NCI-H2029 treated with DMSO at 0.1 percent for 48 hours (cell line): Measurements from ENCODE around the gene PLAA.

Experiments used
- DNase-seq: peaks from one replicate; lab custom pipeline; 2025; lab: John Stamatoyannopoulos, UW

PLAA gene

DNA sequence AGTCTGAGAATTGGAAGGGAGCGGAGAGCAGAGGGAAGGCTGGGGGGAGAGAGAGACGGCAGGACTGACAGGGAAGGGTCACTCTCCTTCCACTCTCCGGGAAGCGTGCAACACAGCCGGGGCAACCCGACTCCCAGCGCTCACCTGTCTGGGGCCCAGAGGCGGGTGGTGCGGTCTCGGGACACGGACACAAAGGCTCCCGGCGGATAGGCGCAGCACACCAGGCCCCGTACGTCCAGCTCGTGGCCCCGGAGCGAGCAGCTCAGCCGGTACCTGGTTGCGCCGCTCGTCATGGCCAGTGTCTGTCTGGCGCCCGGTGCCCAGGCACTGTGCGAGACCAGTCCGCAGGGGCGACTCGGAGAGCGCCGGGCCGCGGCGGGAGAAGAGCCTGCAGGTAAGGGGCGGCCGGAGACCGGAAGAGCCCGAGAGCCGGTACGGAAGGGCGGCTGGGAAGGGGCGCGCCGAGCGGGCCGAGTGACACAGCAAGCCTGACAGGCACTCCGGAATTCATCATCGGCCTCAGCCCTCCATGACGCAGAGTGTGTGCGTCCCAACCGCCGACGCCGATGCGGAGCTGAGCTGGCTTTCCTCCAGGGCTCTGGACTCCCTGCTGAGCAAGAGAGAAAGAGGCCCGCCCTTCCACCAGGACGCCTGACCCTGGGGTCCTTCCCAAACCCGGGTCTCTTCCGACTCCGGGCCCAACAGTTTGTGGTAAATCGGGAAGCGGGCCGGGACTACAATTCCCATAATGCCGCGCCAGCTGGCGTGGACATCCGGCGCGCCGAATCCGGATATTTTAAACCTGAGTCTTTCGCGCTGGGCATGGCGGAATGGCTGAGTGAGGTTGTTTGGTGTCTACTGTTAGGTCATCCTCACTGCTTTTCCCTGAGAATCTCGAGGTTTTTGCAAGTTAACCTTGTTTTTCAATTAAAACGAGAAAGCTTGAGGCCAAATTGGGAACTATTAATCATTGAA lies at the start of gene PLAA:
TSS of gene PLAA (minus strand) at position 490 of the 975 bp plus-strand sequence. CDS start at position 293, 197 bp downstream.
- DNase-seq, result peak; percentile 90

DNA sequence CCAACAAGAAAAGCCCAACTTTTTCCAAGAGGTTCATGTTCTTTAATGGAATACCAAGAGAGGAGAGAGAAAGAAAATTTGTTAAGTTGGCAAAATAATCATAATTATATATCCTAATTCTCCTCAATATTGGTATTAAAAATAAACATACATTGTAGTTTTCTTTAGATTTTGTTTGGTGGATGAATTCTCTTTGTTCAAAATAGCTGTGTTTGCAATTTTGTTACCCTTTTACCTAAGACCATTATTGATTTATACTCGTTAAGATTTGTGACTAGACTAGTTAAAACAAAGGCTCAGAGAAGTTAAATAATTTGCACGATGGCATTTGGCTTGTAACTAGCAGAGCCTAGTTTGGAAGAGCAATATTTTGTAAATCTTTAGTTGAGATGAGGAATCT lies 48.8 kb upstream of the PLAA start:
- DNase-seq, result no peak

DNA sequence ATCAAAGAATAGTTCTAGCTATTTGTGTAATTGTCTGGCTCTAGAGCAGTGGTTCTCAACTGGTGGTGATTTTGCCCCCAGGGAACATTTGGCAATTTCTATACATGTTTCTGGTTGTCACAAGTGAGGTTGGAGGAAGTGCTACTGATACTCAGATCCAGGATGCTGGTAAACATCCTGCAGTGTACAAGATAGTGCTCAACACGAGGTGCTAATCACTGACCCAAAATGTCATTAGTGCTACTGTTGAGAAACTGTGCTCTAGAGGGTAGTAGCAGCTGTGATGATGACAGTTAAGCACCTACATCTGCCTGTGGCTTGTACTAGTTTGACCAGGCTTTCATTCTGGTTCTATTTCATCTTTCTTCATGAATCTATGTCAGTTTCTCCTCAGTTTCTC lies 36.3 kb upstream of the PLAA start:
- no peak for DNase-seq

DNA sequence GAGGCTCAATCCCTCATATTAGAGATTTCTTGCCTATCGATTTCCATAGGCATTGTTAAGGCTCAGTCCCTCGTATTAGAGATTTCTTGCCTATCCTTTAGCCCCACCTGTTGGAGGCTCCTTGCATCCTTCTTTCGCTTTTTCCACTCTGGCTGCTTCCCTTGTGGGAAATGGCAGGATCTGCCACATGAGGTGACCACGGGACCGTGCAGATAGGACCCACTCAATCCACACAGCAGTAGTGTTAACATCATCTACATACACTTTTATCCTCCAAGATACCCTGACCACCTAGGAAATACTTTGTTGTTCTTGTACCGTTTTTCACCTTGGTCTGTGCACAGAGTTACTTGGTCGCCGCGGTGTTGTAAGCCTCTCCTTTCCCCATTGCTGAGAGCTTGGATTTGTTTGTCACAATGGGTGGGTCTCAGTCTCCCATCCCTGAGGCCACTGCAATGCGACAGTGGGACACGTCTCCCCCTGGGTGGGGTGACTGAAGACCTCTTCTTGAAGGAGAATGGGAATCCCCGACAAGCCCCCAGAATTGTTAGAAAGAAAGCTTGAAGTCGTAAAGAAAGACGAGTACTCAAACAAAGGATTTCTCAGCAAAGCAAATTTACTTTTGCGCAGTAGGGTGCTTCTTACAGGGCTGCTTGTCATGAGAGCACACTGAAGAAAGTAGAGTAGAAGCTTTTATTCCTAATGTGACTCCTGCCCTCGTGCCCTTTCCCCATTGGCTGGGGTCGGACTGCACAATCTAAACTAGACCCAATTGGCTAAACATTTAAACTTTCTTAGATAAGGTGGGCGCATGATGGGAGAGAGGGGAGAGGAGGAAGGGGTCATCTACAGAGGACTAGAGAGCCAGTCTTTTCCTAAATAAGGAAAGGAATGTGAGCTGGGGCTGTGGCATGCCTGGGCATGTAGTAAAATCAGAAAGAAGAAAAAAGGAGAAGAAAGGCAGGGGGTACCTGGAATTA lies 29.0 kb upstream of the PLAA start:
- no peak for DNase-seq

DNA sequence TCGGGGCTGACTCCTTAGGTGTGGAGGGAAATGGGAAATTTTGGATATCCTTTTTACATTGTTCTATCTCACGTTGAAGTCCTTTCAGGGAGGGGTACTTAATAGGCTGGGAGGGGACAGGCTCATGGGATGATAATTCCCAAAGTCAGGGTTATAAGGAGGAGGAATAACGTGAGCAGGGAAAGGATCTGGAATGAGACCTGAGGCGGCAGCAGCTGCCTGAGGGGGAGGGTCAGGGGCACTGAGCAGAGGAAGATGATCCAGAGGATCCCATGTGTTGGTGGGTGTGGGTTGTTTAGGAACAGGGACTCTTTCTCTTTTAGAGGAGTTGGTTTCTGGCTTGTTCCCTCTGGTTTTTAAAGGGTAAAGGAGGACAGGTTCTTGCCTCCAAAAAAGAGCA lies 27.9 kb upstream of the PLAA start:
- no peak for DNase-seq

DNA sequence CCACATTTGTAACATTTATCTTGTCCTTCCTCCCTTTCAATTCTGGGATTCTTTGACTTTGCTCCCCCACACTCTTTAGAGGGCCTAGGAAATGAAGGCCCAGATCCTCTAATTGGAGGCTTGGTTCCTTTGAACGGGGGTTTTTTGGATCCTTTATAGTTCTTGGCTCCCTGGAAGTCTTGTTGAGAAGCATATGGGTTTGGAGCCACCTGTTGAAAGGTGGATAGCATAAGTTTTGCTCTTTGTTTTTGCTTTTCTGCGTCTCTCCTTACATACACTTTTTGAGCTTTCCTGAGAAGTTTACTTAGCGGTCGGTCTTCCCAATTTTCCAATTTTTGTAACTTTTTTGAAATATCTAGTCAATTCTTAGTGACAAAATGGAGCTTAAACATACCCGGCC lies 26.9 kb upstream of the PLAA start:
- no peak for DNase-seq

DNA sequence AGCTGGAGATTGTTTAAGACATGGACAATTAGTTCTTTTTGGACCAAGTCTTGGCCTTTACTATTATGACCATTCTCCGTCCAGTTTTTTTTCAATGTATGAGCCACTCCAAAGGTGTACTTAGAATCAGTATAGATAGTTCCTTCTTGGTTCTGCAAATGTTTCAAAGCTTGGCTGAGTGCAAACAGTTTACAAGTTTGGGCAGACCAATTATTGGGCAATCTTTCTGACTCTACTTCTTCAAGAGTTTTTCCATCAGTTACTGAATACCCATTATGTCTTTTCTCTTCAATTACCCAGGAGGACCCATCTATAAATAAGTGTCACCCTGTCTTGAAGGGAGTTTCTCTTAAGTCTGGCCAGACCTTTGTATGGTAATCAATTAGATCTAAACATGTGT lies 24.7 kb upstream of the PLAA start:
- DNase-seq, result no peak

DNA sequence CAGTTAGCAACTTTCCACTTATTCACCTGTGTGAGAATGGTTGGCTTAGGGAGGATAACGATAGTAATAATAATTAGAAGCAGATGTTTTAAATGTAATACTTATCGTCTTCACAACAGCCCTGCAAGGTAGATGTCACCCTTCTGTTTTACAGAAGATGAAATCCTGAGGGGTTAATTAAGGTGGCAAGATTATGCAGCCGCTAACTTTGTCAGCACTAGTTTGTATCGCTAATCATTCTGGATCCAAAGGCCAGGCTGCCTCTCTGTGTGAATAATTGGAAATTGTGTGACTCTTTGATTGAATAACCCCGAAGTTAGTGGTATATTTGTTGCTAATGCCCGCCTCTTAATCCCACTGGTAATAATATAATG lies 9.8 kb upstream of the PLAA start:
- no peak for DNase-seq

DNA sequence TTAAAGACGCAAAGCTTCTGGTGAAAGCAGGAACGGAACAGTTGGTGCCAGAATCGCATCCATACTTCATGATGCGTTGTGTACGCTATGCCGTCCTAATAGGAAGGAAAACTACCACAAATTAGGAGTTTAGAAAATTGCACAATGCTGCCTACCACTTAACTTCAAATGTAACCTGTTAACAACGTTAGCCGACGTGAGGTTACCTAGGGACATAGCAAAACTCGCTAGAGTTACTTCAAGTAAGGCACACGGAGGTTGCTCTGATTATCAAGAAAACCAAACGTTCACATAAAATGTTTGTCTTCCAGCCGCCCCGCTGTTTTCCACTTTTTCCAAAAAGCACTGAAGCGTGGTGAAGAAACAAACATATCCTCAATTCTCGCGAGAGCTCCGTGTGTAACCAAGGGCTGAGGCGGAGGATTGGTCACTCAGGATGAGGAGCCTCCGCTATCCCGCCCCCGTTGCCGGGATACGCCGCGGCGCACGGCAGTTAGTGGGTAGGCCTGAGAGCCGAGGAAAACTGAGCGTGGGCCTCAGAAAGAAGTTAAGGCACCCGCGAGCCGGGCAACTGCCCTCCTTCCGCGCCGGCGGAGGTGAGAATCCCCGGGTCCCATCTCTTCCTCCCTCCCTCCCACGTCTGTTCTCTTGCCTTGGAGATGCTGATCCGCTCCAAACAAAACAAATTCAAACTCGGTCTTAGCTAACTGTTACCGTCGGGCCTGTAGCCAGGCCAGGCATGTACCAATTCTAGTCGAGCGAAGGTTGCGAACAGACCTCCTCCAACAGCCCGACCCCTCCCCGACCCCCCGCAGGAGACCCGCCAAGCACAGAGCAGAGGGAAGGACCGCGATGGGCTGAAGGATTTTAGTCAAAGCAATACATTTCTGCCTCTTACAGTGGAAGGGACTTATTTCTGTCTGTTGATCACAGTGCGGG lies 9.1 kb upstream of the PLAA start, which contains the start of gene IFT74:
TSS of gene IFT74 (plus strand) at position 492 of the 939 bp plus-strand sequence. CDS start 5,556 bp downstream, outside the sequence.
- DNase-seq, result peak; percentile 97

DNA sequence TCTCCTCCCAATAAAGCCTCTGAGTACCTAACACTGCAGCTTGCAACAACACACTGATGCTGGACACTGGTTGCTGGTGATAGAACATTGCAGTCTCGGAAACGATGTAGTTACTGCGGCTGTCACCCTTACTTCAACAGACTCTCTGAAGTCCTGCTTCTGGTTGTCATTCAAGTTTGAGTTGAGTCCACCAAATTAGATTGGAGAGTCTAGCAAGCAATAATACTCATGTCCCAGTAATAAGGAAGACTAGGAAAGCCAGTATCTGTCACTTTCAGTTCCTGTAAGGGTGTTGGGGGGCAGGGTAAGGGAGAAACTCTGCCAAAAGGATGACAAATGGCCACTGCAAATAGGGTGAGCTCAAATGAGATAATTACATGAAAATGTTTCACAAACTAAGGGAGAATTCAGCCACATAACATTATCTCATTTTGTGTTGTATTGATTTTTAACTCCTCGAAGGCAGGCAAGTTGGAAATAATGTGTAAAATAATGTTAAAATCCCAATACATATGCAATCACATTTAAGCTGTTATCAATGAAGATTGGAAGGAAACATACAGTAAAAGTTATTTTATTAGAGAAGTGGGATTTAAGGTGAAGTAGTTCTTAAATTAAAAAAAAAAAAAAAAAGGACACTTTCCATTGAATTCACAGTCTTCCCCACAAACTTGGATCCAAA lies 8.3 kb upstream of the PLAA start:
- no peak for DNase-seq

DNA sequence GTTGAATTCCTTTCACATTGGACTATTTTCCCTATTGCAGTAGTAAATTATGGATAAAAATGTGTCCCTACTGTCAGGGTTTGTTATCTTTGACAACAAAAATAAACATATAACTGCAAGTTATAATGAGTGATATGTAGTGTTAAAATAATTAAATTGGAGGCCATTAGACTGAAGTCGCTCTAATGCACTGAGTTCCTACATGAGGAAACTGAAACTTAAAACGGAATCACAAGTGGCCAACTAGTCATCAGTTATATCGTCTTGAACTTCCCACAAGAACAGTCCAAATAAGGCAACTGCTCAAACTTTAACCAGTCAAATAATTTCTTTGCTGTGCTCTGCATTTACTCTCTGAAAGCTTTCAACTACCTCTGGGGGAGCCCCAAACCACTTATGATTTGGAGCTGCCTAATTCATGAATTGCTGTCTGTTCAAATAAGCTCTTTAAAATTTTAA lies 7.0 kb upstream of the PLAA start:
- DNase-seq, result no peak

DNA sequence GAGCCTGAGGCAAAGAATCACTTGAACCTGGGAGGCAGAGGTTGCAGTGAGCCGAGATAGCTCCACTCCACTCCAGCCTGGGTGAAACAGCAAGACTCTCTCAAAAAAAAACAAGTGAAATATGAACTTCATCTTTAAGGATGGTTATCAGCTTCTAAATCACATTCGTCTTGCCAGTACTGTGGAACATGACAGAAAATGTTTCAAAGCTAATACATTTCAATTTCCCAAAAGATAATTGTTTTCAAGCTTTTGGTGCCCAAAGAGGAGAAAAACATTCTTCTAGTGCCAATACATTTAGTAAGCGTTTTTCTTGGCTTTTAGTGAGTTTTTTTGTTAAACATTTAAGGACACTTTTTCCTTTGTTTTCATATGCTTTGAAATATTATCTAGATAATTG lies 4.8 kb upstream of the PLAA start:
- DNase-seq, result no peak

DNA sequence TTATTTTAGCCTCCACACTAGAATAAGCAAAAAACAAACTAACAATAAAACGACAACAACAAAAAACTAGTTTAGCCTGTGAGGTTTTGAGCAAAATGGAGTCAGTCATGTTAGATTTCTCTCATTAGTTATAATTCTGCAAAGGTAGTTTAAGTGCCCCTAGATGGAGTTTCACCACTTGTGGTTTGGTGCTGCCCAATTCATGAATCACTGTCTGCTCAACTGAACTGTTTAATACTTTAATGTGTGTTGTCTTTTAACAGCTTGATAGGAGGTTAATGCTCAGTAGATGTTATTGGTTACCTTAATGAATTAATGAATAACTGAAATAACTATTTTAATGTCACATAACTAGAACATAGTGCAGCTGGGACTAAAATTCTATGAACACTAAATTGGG lies 3.5 kb upstream of the PLAA start:
- no peak for DNase-seq

DNA sequence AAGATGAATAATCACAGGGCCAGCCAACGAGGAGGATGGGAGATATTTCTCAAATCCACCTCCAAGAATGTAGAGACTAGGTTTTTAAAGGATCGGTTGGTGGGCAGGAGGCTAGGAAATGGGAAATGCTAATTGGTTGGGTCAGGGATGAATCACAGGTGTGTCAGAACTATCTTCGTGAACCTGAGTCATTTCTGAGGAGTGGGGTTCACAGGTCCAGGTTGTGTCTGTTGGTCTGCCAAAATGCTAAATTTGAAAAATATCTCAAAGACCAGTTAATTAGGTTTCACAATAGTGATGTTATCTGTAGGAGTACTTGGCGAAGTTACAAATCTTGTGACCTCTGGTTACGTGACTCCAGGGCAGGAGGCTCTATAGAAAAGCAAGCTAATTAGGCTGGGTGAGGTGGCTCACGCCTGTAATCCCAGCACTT lies 2.6 kb upstream of the PLAA start:
- no peak for DNase-seq

DNA sequence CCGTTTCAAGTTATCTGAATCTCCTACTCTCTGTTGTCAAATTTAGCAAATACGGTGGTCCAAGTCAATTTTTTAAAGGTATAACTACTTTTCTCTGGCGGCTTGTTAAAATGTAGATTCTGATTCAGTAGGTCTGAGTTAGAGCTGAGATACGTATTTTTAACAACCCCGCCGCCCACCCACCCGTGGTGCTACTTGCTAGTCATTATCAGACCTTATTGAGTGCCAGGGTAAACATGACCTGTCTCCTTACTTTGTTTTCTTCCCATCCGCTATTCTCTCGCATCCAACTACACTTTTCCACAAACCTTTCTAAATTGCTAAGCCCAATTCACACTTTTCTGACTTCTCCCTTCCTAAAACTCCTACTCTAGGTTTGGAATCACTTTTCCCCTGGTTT lies 694 bp upstream of the PLAA start:
- DNase-seq, result no peak

DNA sequence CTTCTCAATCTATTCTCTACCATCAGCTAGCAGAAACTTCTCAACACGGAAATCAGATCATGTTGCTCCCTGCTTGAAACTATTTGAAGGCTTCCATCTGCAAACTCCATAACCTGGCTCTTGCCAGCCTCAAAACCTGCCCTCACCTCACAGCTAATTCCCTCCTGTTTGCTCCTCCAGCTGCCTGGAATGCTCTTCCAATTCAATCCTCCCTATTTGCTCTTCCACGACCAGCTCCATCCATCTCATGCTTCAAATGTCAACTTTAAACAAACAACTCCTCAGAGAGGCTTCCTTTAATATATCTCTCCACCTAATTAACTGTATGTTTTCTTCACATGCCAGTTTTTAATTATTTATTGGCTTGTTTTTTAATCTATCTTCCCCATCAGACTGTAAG lies 1.5 kb downstream of the PLAA start:
- DNase-seq, result no peak

DNA sequence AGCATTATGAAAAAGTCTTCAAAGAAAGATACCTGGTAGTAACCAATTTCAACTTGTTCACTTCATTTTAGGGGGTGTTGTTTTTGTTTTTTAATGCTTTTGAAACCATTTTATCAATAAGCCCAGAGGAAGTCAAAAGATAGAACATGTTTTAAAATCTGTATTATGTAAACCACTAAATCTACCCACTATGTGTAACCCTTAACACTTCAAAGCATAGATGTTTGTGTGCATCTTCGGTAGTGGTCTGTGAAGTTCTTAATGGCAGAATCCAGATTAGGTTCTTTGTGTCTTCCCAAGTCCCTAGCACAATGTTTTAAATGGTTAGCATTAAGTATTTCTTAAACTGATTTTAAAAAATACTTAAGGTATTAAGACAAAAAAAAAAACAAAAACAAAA lies 6.3 kb downstream of the PLAA start:
- no peak for DNase-seq

DNA sequence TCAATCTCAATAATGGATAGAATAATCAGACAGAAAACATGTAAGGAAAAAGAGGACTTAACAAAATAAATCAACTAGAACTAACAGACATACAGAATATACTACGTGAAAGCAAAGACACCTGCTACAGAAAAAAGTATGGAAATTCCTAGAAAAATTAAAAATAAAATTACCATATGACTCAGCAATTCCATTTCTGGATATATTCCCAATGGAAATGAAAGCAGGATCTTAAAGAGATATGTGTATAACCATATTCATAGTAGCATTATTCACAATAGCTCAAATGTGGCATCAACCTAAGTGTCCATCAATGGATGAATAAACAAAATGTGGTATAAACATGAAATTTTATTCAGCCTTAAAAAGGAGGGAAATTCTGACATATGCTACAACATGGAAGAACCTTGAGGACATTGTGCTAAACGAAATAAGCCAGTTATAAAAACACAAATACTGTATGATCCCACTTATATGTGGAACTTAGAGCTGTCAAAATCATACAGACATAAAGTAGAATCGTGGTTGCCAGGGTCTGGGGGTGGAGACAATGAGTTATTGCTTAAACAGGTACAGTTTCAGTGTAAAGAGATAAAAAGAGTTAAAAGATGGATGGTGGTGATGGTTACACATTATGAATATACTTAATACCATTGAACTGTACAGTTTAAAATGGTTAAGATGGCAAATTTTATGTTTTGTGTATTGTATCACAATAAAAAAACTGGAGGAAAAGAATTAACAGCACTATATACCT lies 6.9 kb downstream of the PLAA start:
- DNase-seq, result no peak

DNA sequence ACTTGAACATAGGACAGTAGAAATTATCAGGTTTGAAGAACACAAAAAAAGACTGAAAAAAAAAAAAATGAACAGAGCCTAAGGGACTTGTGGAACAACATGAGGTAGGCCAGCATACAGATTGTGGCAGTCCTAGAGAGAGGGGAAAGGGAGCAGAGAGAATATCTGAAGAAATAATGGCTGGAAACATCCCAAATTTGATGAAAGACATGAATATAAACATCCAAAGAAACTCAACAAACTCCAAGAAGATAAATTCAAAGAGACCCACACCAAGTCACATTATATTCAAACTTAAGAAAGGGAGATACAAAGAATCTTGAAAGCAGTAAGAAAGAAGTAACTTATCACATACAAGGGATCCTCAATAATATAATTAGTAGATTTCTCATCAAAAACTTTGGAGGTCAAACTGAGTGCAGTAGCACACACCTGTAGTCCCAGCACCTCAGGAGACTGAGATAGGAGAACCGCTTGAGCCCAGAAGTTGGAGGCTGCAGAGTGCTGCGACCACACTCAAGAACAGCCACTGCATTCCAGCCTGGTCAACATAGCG lies 9.1 kb downstream of the PLAA start:
- no peak for DNase-seq

DNA sequence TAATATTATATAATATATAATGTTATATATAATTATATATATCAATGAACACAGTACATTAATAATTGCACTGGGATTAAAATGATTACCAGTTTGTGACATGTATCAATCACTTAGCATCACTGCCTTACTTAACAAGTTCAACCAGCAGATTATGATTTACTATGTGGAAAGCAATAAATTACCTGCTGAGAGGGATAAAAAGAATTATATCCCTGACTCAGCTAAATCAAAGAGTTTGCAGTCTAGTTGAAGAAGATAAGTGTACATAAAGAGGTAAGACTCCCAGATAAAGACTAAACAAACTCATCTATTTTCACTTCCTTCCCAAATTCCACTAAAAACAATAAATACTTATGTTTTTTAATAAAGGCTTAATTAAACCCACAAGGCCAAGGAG lies 11.2 kb downstream of the PLAA start:
- no peak for DNase-seq
